Measurements from ENCODE around the gene FCRLB.
"Not testable (repeated sequence)": the region's sequence is repeated elsewhere in the genome, so short reads cannot be mapped to it uniquely, and the experiment has no call there.

Gene FCRLB, protein sequence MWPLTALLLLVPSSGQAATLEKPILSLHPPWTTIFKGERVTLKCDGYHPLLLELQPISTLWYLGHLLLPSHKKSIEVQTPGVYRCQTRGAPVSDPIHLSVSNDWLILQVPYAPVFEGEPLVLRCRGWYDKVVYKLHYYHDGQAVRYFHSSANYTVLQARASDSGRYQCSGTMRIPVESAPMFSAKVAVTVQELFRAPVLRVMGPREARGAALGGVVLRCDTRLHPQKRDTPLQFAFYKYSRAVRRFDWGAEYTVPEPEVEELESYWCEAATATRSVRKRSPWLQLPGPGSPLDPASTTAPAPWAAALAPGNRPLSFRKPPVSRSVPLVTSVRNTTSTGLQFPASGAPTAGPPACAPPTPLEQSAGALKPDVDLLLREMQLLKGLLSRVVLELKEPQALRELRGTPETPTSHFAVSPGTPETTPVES

DNA sequence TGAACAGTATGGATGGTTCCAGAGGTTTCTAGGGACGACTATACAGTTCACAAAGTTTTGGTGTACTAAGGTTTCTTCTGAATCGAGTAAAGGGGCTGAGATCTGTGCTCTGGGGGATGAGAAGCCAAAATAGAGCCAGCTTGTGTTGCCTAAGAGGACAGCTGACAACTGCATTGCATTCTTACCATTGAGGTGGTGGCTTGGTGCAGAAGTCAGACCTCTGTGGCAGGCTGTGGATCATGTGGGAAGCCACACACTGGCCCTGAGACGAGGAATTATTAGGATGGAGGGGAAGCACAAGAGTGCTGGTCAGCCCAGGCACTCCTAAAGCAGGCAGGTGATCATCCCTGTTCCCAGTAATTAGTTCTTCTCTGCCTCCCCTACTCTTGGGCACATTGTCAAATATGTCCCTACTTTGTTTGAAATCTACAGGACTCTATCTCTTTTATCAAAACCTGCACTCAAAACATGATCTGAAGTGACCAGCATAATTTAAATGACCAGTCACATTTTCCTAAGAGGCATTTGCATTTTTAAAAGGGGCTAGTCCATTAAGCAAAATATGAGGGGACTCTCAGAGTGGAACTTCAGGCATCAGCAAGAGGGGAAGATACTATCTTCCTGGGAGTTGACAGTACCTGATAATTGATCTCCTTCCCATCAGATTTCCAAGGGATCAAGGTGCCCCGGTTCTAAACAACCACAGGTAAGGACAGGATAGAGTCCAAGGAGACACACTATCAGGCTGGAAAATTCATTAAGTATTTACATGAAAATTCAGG lies at the start of gene FCRLB:
Gene FCRLB (plus strand): TSS at position 589 of the 782 bp plus-strand sequence. CDS start 1,129 bp downstream, outside the sequence.
- DNase-seq (ENCODE audit: low read depth), result no peak

GRCh38 chr1:161673437-161673836 lies 47.9 kb upstream of the FCRLB start:
- DNase-seq (ENCODE audit: low read depth), result not testable (repeated sequence)

DNA sequence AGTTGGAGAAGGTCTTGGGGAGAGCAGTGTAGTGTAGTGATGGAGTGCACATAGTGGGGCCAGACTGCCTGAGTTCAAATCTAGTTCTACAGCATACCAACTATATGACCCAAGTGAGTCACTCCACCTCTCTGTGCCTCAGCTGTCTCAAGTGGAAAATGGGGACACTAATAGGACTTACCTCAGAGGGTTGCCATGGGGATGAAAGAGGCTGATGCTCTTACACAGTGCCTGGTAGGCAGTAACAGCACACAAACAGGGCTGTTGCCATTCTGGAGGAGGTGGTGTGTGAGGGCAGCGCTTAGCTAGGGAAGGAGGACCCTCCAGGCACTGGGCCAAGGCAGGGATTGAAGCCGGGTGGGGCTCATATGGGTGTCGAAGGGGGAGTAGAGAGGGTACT lies 46.9 kb upstream of the FCRLB start:
- not testable (repeated sequence) for DNase-seq (ENCODE audit: low read depth)

DNA sequence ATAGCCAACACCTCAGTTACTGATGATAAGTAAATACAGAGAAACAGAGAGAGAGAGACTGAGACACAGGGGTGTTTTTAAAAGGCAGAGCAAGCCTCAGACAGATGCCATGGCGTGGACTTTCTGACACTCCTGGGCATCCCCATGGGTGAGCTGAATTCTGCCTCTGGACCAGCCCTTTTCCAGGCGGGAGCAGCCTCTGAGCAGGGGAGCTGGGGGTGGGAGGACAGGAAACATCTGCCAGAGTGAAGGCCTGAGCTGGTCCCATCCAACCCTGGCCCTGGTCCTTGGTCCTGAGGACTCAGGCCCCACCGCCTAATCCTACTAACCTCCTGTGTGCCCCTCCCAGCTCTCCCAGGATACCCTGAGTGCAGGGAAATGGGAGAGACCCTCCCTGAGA lies 46.4 kb upstream of the FCRLB start:
- not testable (repeated sequence) for DNase-seq (ENCODE audit: low read depth)

DNA sequence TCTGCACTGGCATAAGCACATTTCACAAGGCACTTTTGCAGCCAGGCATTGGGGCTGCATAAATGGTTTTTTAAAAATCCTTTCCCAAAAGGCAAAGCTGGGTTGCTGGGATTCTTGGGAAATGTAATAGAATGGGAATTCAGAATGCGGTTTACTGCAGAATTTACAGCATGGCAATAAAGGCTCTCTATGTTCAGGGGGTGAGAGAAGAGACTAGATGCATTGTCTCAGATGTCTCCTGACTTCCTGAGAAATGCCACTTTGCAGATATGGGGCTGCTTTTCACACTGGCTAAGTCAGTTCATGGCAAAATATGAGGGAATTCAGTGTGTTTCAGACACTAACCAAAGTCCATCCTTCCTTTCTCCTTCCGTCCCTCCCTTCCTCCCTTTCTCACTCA lies 44.9 kb upstream of the FCRLB start:
- DNase-seq (ENCODE audit: low read depth), result no peak

DNA sequence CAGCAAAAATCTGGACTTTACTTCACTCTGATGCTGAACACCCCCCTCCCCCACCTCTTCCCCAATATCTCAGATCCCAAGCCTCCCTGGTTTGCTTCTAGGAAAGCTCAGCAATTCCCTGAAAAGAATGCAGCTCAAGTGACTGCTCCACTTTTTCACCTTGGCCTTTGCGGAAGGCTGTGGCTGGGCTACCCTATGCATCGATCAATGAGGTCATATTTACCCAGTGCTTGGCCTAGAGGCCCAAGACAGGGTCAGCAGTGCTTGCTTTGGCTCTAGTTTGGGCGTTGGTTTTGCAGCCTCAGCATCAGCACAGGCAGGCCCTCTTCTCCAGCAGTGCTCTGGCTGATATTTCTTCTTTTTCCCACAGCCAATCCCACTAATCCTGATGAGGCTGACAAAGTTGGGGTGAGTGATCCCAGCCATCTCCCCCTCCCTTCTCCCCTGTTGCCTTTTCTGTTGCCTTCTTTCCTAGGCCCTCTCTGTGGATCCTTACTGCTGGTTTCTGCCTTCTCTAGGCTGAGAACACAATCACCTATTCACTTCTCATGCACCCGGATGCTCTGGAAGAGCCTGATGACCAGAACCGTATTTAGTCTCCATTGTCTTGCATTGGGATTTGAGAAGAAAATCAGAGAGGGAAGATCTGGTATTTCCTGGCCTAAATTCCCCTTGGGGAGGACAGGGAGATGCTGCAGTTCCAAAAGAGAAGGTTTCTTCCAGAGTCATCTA lies 44.2 kb upstream of the FCRLB start:
- DNase-seq (ENCODE audit: low read depth), result no peak

GRCh38 chr1:161678500-161678899 lies 42.8 kb upstream of the FCRLB start:
- DNase-seq (ENCODE audit: low read depth), result no peak

DNA sequence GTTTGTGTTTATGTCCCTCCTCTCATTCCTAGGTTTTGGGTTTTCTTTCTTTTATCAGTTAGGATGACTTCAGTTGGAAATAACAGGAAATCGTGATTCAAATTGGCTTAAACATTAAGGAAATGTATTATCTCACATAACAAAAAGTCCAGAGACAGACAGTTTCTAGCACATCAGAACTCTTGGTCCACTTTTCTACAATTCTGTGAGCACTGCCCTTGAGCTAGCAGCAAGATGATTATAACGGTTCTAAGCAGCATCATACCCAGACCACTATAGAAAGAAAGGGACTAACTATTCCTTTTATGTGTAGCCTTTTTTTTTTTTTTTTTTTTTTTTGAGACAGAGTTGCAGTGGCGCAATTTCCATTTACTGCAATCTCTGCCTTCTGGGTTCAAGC lies 39.5 kb upstream of the FCRLB start:
- DNase-seq (ENCODE audit: low read depth), result no peak

DNA sequence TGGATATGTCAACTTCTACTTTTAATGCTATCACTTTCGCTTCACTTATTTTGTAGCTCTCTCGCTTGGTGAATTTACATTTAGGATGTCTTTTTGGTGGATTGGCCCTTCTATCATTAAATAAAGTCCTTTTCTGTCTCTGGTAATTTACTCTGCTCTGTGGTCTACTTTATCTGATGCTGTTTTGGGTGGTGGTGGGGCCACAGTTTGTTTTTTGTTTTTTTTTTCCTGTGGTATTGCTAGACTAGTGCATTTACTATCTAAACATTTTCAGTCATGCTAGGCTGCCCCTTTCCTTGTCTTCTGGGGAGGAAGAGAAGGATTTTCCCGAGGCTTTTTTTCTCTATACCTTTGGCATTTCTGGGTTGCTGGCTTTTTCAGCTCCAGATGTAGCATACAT lies 32.4 kb upstream of the FCRLB start:
- no peak for DNase-seq (ENCODE audit: low read depth)

DNA sequence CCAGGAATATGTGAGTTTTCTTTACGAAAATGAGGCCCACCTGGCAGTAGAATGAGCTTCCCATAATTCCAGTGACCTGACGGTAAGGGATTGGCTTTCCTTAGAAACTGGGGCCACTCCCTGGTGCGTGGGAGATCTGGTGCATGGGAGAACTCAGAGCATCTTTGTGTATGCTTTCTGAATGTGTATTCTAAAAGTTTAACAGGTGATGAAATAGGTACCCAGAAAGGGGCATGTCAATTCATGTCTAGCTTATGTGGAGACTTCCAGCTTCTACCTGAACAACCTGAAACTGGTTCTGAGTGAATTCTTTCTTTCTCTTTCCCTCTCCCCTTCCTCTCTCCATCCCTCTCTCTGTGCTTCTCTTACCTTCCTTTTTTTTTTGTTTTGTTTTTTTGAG lies 29.5 kb upstream of the FCRLB start:
- no peak for DNase-seq (ENCODE audit: low read depth)

DNA sequence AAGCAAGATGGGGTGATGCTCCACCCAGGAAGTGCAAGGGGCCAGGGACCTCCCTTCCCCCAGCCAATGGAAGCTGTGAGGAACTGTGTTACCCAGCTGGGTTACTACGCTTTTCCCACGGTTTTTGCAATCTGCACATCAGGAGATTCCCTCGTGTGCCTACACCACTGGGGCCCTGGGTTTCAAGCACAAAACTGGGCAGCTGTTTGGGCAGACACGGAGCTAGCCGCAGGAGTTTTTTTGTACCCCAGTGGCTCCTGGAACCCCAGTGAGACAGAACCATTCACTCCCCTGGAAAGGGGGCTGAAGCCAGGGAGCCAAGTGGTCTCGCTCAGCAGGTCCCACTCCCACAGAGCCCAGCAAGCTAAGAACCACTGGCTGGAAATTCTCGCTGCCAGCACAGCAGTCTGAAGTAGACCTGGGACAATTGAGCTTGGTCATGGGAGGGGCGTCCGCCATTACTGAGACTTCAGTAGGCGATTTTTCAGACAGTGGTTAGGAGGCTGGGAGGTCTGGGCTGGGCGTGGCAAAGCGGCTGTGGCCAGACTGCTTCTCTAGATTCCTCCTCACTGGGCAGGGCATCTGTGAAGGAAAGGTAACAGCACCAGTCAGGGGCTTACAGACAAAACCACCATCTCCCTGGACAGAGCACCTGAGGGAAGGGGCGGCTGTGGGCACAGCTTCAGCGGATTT lies 28.2 kb upstream of the FCRLB start:
- not testable (repeated sequence) for DNase-seq (ENCODE audit: low read depth)

DNA sequence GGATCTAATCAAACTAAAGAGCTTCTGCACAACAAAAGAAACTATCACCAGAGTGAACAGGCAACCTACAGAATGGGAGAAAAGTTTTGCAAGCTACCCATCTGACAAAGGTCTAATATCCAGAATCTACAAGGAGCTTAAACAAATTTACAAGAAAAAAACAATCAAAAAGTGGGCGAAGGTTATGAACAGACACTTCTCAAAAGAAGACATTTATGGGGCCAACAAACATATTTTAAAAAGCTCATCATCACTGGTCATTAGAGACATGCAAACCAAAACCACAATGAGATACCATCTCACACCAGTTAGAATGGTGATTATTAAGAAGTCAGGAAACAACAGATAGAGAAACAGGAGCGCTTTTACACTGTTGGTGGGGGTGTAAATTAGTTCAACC lies 23.0 kb upstream of the FCRLB start:
- DNase-seq (ENCODE audit: low read depth), result not testable (repeated sequence)

DNA sequence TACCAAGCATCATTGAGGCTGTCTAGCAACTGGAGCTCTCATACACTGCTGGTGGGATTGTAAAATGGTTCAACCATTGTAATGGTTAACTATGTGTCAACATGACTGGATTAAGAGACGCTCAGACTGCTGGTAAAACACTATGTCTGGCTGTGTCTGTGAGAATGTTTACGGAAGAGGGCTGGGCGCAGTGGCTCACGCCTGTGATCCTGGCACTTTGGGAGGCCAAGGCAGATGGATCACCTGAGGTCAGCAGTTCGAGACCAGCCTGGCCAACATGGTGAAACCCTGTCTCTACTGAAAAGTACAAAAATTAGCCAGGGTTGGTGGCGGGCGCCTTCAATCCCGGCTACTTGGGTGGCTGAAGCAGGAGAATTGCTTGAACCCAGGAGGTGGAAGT lies 19.1 kb upstream of the FCRLB start:
- DNase-seq (ENCODE audit: low read depth), result no peak

GRCh38 chr1:161705537-161705936 lies 15.8 kb upstream of the FCRLB start:
- DNase-seq (ENCODE audit: low read depth), result no peak

GRCh38 chr1:161706113-161706481 lies 15.2 kb upstream of the FCRLB start:
- DNase-seq (ENCODE audit: low read depth), result no peak

DNA sequence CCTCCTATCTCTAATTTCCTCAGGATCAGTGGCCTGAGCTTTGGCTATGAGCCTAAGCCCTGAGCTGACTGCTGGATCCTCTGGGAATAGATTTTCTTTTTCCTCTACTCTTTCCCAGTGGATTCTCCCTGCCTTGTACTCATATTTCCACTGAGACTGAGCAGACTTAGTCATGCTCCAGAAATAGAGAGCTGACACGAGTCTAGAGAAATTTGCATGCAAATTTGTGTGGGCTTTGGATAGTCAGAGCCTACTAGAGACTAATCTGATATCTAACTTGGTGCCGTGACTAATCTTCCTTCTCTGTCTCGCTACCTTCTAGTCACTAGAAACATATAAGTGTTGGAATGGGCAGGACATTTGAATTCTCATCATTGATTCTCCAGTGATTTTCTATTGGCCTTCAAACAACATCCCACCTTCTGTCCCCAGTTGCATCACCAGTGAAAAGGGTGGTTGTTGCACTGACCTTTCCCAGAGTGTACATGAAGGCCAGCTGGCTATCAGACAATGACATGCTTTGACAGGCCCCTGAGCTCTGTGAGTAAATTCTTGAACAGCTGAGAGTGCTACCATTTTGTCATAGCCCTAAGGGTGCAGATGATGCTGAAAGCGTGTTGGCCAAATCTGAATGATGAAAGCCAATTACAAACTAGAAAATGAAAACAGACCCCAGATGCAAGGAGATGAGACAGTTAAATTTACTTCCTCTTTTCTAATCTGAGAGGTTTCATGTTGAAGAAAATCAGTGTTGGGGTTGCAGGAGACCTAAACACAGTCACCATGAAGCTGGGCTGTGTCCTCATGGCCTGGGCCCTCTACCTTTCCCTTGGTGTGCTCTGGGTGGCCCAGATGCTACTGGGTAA lies 14.6 kb upstream of the FCRLB start, which contains the start of gene FCRLA:
Gene FCRLA (plus strand): TSS at position 748 of the 866 bp plus-strand sequence. CDS start 36 bp downstream, at position 784.
- DNase-seq (ENCODE audit: low read depth), result no peak

DNA sequence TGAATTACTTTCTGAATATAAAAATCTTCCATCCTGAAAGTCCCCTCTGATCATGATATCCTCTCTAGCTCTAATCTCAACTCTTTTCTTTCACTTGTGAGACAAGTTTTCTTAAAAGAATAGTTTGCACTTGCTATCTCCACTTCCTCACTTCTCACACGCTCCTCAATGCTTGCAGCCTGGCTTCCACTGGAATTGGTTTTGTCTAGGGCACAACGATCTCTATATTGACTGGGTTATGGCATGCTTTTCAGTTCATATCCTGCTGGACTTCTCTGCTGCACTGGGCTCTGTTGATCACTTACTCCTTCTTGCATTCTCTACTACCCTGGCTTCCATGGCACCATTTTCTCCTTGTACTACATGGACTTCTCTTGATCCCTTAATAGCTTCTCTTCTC lies 13.8 kb upstream of the FCRLB start:
- DNase-seq (ENCODE audit: low read depth), result no peak

DNA sequence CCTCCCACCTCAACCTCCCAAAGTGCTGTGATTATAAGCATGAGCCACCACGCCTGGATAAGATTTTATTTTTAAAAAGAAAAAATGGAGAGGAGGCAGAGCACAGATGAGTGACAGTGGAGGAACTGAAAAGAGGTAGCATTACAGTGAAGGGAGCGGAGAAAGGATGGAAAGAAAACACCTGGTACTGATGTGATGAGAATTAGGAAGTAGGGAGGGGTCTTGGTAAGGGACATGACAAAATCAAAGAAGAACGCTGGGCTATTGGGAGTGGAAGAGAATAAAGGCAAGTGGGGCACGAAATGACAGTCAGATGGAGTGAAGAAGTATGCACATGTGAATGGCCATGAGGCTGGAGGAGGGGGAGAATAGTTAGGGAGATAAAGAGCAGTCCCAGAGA lies 12.0 kb upstream of the FCRLB start:
- no peak for DNase-seq (ENCODE audit: low read depth)

DNA sequence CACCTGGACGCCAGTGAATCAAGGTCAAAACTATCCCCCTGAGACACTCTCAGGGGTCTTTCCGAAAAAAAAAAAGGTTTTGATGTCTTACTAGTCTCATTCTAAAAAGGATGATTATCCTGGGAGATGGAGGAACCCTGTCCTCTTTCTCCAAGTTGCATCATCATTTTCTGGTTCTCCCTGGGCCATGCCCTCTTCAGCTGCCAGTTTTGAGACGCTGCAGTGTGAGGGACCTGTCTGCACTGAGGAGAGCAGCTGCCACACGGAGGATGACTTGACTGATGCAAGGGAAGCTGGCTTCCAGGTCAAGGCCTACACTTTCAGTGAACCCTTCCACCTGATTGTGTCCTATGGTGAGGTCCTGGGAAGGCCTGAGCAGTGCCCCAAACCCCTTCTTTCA lies 10.8 kb upstream of the FCRLB start:
- no peak for DNase-seq (ENCODE audit: low read depth)

GRCh38 chr1:161718559-161719324 lies 2.6 kb upstream of the FCRLB start:
- DNase-seq (ENCODE audit: low read depth), result no peak
